ENCODE measurements around the gene ASIC4.

Gene ASIC4

GRCh38 chr2:219499555-219499954 is 14.7 kb upstream of the ASIC4 start:
- Histone ChIP-seq H3K36me3 (ENCODE audit: low read depth) (peaks cover 29% of the 10 kb centered on the region), H3K27me3 (ENCODE audit: insufficient read depth, poor library complexity, severe bottlenecking) (peaks cover 29% of the 10 kb centered on the region), H3K27ac (ENCODE audit: poor library complexity, severe bottlenecking) (no peak overlapping the region), H3K4me3 (ENCODE audit: severe bottlenecking) (peak overlapping the region; percentile 52), H3K4me1 (ENCODE audit: insufficient read depth, poor library complexity, severe bottlenecking) (no peaks in the 10 kb centered on the region), H3K9me3 (ENCODE audit: severe bottlenecking) (no peaks in the 10 kb centered on the region)
- no peak for TF ChIP-seq CTCF (IDR thresholded peaks at IDR 0.05; ENCODE audit: poor library complexity, severe bottlenecking)
- ATAC-seq (ENCODE audit: low read depth) (no peak), DNase-seq (ENCODE audit: low spot score) (no peak)

GRCh38 chr2:219500135-219500534 is 14.1 kb upstream of the ASIC4 start:
- ATAC-seq (ENCODE audit: low read depth) (no peak), DNase-seq (ENCODE audit: low spot score) (no peak)
- Histone ChIP-seq H3K4me3 (ENCODE audit: severe bottlenecking) (no peak overlapping the region), H3K36me3 (ENCODE audit: low read depth) (peaks cover 32% of the 10 kb centered on the region), H3K4me1 (ENCODE audit: insufficient read depth, poor library complexity, severe bottlenecking) (no peaks in the 10 kb centered on the region), H3K9me3 (ENCODE audit: severe bottlenecking) (no peaks in the 10 kb centered on the region), H3K27ac (ENCODE audit: poor library complexity, severe bottlenecking) (no peak overlapping the region), H3K27me3 (ENCODE audit: insufficient read depth, poor library complexity, severe bottlenecking) (peaks cover 23% of the 10 kb centered on the region)
- TF ChIP-seq CTCF (IDR thresholded peaks at IDR 0.05; ENCODE audit: poor library complexity, severe bottlenecking) = no peak

GRCh38 chr2:219501849-219502248 is 12.4 kb upstream of the ASIC4 start:
- H3K27me3 ChIP-seq (ENCODE audit: insufficient read depth, poor library complexity, severe bottlenecking) = peaks cover 8% of the 10 kb centered on the region
- no peak for TF ChIP-seq CTCF (IDR thresholded peaks at IDR 0.05; ENCODE audit: poor library complexity, severe bottlenecking)
- ATAC-seq (ENCODE audit: low read depth) (no peak), DNase-seq (ENCODE audit: low spot score) (no peak)
- no peak overlapping the region for H3K4me3 ChIP-seq (ENCODE audit: severe bottlenecking)
- no peak overlapping the region for H3K27ac ChIP-seq (ENCODE audit: poor library complexity, severe bottlenecking)
- H3K9me3 ChIP-seq (ENCODE audit: severe bottlenecking) = no peaks in the 10 kb centered on the region
- H3K36me3 ChIP-seq (ENCODE audit: low read depth) = peaks cover 36% of the 10 kb centered on the region
- no peaks in the 10 kb centered on the region for H3K4me1 ChIP-seq (ENCODE audit: insufficient read depth, poor library complexity, severe bottlenecking)

GRCh38 chr2:219502618-219503017 is 11.7 kb upstream of the ASIC4 start:
- ATAC-seq (ENCODE audit: low read depth) (no peak), DNase-seq (ENCODE audit: low spot score) (no peak)
- no peaks in the 10 kb centered on the region for H3K9me3 ChIP-seq (ENCODE audit: severe bottlenecking)
- H3K36me3 ChIP-seq (ENCODE audit: low read depth) = peaks cover 36% of the 10 kb centered on the region
- H3K4me3 ChIP-seq (ENCODE audit: severe bottlenecking) = no peak overlapping the region
- H3K4me1 ChIP-seq (ENCODE audit: insufficient read depth, poor library complexity, severe bottlenecking) = no peaks in the 10 kb centered on the region
- no peak for TF ChIP-seq CTCF (IDR thresholded peaks at IDR 0.05; ENCODE audit: poor library complexity, severe bottlenecking)
- peaks cover under 1% of the 10 kb centered on the region for H3K27me3 ChIP-seq (ENCODE audit: insufficient read depth, poor library complexity, severe bottlenecking)
- no peak overlapping the region for H3K27ac ChIP-seq (ENCODE audit: poor library complexity, severe bottlenecking)

- H3K4me1 ChIP-seq (ENCODE audit: insufficient read depth, poor library complexity, severe bottlenecking) = no peaks in the 10 kb centered on the region
- H3K4me3 ChIP-seq (ENCODE audit: severe bottlenecking) = no peak overlapping the region
- peaks cover 32% of the 10 kb centered on the region for H3K36me3 ChIP-seq (ENCODE audit: low read depth)
- no peak overlapping the region for H3K27ac ChIP-seq (ENCODE audit: poor library complexity, severe bottlenecking)
- H3K27me3 ChIP-seq (ENCODE audit: insufficient read depth, poor library complexity, severe bottlenecking) = peaks cover 11% of the 10 kb centered on the region
- no peak for TF ChIP-seq CTCF (IDR thresholded peaks at IDR 0.05; ENCODE audit: poor library complexity, severe bottlenecking)
- DNase-seq (ENCODE audit: low spot score) (no peak), ATAC-seq (ENCODE audit: low read depth) (no peak)
- no peaks in the 10 kb centered on the region for H3K9me3 ChIP-seq (ENCODE audit: severe bottlenecking)
Measured at GRCh38 chr2:219505585-219505984, 8.7 kb upstream of the ASIC4 start.

Measured in RWPE2 (cell line).